OCI-LY3 (cell line): ENCODE measurements around the gene RHOXF2.

ENCODE experiments used
- H2AFZ ChIP-seq: fragments of 200-600, 300-600 bp; shearing (Covaris generic); 2 replicates; pipeline ENCODE4 v1.6.0; 2014; ENCODE audit warnings: antibody characterized with exemption, low read depth, low read length
- H3K27ac ChIP-seq: fragments of 200-600, 300-600 bp; sonication (generic); 2 replicates; pipeline ENCODE4 v1.5.1; 2014; ENCODE audit warnings: mild to moderate bottlenecking, low read length, moderate library complexity, mixed read lengths
- H3K27me3 ChIP-seq: fragments of 200-600, 300-600 bp; sonication (generic); 2 replicates; pipeline ENCODE4 v1.6.1; 2014; ENCODE audit warnings: low read depth, low read length, mixed read lengths
- H3K36me3 ChIP-seq: fragments of 200-600, 300-600 bp; sonication (generic); replicated peaks from 2 replicates; pipeline ENCODE3; 2014; ENCODE audit warnings: low read depth, low read length, mixed read lengths
- H3K4me1 ChIP-seq: fragments of 300-600, 200-600 bp; sonication (generic); 2 replicates; pipeline ENCODE4 v1.6.1; 2014; ENCODE audit warnings: low read length, mixed read lengths
- H3K4me2 ChIP-seq: fragments of 200-600, 300-600 bp; sonication (generic); 2 replicates; pipeline ENCODE4 v1.6.1; 2014; ENCODE audit warnings: low read length, mixed read lengths
- H3K4me3 ChIP-seq: fragments of 300-600, 200-600 bp; sonication (generic); 2 replicates; pipeline ENCODE4 v1.5.1; 2014; ENCODE audit warnings: antibody characterized with exemption, mild to moderate bottlenecking, low read length, moderate library complexity
- H3K79me2 ChIP-seq: fragments of 300-600, 200-600 bp; shearing (Covaris generic); 2 replicates; pipeline ENCODE4 v1.6.1; 2014; ENCODE audit warnings: mild to moderate bottlenecking, low read length, mixed read lengths
- H3K9ac ChIP-seq: fragments of 300-600, 200-600 bp; shearing (Covaris generic); 2 replicates; pipeline ENCODE4 v1.6.0; 2014; ENCODE audit warnings: mild to moderate bottlenecking, low read length, moderate library complexity
- H3K9me3 ChIP-seq: fragments of 200-600, 300-600 bp; shearing (Covaris generic); 2 replicates; pipeline ENCODE4 v1.6.1; 2014; ENCODE audit warnings: low read length, mixed read lengths; ENCODE audit not compliant: insufficient read depth
- H4K20me1 ChIP-seq: fragments of 200-600, 300-600 bp; sonication (generic); 2 replicates; pipeline ENCODE4 v1.6.1; 2016; ENCODE audit warnings: low read length, mixed read lengths; ENCODE audit not compliant: insufficient read depth
- EZH2phosphoT487 ChIP-seq: fragments of 200-600 bp; shearing (Covaris generic); IDR thresholded peaks from 2 replicates; pipeline ENCODE4 v1.6.1; 2018; ENCODE audit warnings: antibody characterized with exemption, mixed run types, low read depth
- TF ChIP-seq, protein P1 (sequence below): fragments of 200-600, 300-600 bp; sonication (generic); IDR thresholded peaks from 2 replicates; pipeline ENCODE4 v1.5.1; 2014; ENCODE audit warnings: antibody characterized with exemption, low read length, low read depth

The RHOXF2 gene

DNA sequence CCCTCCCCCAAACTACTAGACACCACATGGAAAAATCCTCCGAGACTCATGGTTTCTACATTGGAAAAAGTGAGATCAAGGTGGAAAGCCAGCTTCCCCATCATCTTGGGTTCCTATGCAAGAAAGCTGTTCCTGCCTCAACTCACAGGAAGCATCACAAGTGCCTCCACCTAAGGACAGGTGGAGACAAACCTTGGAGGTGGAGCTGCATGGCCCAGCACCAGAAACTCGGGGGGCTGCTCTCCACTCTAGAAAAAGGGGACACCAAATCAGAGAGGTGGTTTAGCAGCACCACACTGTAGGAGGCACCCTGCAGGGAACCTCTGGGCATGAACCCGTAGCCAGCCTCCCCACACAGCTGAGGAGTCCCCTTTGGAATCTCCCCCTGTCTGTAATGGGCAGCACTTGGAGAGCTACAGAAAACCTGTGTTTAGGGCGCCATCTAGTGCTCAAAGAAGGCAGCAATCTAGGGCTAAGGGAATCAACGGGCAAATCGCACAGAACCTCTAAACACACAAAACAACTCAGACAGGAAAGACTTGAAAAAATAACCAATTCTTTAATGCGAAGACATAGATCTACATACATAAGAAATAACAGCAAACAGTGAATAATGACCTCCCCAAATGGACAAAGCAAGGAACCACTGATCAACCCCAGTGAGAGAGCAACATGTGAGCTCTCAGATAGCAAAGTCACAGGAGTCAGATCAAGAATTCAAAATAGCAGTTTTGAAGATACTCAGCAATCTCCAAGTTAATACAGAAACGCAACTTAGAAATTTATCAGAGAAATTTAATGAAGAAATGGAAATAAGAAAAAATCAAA lies 55.2 kb downstream of the RHOXF2 start:
- Histone ChIP-seq H3K9me3 (no peaks in the 10 kb centered on the region), H3K27ac (no peak overlapping the region), H3K27me3 (no peaks in the 10 kb centered on the region), H4K20me1 (no peaks in the 10 kb centered on the region), H3K79me2 (no peaks in the 10 kb centered on the region), H3K9ac (no peak overlapping the region), H2AFZ (no peak overlapping the region), H3K4me1 (peaks cover 3% of the 10 kb centered on the region), H3K36me3 (no peaks in the 10 kb centered on the region), H3K4me2 (no peak overlapping the region), H3K4me3 (no peak overlapping the region; the same call in 1 of the 2 replicates)
- TF ChIP-seq, protein P1, sequence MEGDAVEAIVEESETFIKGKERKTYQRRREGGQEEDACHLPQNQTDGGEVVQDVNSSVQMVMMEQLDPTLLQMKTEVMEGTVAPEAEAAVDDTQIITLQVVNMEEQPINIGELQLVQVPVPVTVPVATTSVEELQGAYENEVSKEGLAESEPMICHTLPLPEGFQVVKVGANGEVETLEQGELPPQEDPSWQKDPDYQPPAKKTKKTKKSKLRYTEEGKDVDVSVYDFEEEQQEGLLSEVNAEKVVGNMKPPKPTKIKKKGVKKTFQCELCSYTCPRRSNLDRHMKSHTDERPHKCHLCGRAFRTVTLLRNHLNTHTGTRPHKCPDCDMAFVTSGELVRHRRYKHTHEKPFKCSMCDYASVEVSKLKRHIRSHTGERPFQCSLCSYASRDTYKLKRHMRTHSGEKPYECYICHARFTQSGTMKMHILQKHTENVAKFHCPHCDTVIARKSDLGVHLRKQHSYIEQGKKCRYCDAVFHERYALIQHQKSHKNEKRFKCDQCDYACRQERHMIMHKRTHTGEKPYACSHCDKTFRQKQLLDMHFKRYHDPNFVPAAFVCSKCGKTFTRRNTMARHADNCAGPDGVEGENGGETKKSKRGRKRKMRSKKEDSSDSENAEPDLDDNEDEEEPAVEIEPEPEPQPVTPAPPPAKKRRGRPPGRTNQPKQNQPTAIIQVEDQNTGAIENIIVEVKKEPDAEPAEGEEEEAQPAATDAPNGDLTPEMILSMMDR, result peak; percentile 74
- no peak for TF ChIP-seq EZH2phosphoT487
